NCI-H1048 (cell line): ENCODE data around the gene SH3TC2.

Experiments used
- DNase-seq: peaks from one replicate; lab custom pipeline; 2025; lab: John Stamatoyannopoulos, UW

SH3TC2 gene

DNA sequence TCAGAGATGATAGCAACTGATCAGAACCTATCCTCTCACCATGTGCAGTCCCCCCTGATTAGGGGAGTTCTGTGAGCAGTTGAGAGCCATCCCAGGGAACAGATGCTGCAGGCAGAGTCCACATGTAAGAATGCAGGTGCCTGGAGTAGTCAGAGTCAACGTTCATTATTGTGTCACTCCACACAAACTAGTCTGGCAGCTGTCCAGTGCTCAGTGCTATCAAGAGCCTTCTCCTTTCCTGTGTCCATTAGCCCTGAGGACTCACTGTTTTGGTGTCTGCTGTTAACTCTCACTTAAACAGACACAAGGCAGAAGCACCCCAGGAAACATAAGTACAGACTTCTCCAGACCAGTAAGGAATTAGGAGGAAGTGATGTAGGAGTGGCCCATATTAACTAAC, 2.5 kb downstream of the SH3TC2 start:
- no peak for DNase-seq

DNA sequence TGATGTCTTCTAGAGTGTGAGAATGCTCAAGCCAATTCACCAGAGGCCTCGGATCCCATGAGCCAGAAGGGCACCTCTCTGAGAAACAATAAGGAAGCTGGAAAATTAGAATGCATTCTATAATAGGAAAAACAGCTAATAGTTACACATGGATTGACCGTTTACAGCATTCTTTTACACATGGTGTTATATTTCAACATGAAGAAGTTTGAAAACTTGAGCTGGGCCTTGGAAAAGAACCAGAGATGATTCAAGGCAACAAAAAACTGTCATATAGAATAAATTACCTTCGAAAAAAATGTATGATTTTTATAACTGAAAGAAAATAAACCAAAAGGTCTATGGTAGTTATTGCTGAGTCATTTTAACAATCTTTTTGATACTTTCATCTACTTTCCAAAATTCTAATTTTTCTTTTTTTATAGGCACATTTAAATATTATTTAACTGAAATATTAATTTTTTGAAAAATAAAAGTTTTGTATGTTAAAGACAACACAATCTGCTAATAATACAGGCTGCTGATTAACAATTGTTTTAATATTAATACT, 6.2 kb downstream of the SH3TC2 start:
- DNase-seq: no peak

GRCh38 chr5:149054416-149054815, 8.4 kb downstream of the SH3TC2 start:
- DNase-seq: no peak

DNA sequence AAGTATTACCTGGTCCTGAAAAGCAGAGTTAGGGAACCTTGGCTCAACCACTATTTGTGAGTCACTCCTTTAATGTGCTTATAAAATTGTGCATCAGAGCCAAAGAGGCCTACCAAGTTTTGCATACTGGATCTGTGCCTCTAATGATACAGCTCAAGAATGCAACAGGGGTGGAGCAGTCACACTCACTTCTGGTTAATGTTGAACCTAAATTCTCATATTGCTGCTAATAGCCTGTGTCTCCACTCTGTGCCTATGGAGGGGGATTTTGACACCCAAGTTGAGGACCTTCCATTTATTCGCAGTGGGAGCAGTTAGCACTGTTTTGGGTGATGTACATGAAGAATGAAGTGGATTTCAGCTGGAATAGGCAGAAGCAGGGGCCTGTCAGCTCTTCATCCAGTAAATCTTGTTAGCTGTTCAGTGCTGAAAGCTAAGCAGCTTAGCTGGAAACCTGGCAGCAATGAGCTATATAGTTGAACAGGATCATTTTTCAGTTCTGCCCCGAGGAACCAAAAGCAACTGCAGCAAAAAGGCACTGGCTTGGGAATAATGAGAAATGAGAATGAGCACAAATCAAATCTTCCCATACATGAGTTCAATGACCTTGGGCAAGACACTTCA, 9.7 kb downstream of the SH3TC2 start:
- no peak for DNase-seq

- no peak for DNase-seq
Observed at GRCh38 chr5:149049371-149049781, 13.5 kb downstream of the SH3TC2 start.

DNA sequence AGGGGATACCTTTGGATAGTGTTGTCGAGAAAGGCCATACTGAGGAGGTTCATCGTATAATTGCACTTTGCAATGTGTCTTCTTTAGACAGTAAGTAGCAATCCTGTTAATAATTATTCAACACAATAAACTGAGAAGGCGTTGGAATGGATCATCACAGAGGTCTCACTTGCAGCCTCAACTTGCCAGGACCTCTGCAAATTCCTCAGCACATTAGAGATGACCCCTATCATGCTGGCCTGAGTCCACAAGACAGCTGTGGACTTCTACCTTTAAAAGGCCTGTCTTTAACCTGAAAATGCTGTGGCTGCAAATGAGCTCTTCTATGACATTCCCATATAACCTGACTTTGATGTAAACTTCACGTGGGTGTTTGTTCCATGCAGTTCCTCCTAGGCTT, 14.1 kb downstream of the SH3TC2 start:
- no peak for DNase-seq

- no peak for DNase-seq
Observed at GRCh38 chr5:149047462-149047861, 15.4 kb downstream of the SH3TC2 start.

DNA sequence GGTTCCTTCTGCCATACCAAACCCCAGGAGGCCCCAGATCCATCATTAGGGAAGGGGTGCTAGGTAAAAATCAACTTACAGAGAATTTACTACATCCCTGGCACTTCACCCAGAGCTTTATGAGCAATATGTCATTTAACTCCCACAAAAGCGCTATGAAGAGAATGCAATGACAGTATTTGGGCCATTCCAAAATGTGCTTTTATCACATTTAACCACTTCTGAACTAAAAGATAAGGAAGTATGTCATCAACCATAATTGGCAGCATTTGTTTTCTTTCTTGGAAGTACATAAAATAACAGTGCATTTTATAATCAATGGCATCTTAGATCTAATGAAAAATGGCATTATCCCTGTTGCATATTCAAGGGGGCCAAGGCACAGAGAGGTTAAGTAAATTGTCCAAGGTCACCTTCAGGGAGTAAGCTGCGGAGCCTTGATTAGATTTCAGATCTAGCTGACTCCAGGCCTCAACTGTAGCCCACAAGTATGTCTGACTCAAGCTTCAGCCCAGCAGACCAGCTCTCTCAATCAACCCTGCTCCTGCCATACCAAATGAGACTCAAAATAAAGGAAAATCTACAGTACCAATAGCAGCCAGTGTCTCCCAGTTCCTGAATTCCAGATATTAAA, 16.5 kb downstream of the SH3TC2 start:
- DNase-seq: no peak

DNA sequence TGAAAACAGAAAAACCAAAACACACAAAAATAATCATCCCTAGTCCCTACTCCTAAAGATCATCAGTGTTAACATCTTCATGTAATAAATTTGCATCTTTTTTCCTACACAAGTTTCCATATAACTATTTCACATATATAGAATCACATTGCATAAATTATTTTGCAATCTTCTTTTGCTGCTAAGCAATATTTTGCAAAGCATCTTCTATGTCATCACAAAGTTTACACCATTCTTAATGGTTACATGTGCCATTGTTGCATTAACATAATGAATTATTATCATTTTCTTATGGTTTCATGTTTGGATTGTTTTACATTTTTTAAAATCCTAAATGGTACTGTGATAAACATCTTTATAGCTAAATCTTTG, 17.8 kb downstream of the SH3TC2 start:
- no peak for DNase-seq

GRCh38 chr5:149044453-149045088, 18.3 kb downstream of the SH3TC2 start:
- no peak for DNase-seq

DNA sequence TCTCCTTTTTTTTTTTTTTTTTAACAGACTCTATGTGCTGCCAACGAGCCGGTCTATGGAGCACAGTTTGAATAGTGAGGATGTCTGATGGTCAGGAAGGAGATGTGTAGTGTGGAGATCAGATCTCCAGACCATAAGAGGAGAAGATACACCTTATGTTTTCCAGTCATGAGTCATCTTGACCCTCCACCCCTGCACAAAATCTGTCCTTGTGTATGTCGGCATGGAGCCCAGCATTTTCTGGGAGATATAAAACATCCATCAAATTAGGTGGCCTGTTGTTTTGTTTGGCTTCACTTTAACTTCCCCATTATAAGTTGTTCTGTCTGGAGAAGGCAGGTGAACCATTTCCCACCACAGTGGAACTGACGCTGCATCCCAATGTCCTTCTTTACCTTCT, 19.2 kb downstream of the SH3TC2 start:
- no peak for DNase-seq

- DNase-seq: no peak
Observed at GRCh38 chr5:149042865-149043264, 20.0 kb downstream of the SH3TC2 start.

- no peak for DNase-seq
Observed at GRCh38 chr5:149041242-149041641, 21.6 kb downstream of the SH3TC2 start.

GRCh38 chr5:149040421-149040820, 22.4 kb downstream of the SH3TC2 start:
- no peak for DNase-seq

- no peak for DNase-seq
Observed at GRCh38 chr5:149039506-149039905, 23.4 kb downstream of the SH3TC2 start.

DNA sequence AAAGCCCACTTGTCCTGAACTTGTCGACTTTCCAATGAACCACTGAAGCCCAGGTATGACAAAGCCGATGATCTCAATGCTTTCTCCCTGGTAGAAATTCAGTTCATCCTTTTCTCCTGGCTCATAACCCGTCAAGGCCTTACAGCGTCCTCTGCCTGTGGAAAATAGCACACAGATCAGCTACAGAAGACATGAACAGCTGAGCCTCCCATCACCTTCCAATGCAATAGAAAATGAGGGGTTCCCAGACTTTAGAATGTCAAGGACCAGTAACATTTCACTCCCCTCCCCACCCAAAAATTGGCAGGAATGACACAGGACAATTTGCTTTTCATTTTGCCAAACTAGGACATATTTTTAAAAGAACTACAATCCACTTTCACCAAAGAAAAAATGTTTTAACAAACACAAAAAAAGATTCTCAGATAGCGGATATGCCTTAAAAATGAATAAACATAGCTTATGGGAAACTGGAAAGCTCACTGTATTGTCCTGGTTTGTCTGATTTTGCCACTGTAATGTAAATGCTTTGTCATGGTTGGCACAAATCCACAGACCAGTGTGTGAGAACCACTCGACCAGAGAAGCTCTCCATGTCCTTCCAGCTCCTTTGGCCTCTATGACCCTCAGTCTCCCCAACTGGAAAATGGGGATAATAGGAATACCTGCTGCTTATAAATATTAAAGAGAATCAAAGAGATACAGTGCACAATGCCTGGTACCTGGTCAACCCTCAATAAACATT, 24.4 kb downstream of the SH3TC2 start:
- no peak for DNase-seq

DNA sequence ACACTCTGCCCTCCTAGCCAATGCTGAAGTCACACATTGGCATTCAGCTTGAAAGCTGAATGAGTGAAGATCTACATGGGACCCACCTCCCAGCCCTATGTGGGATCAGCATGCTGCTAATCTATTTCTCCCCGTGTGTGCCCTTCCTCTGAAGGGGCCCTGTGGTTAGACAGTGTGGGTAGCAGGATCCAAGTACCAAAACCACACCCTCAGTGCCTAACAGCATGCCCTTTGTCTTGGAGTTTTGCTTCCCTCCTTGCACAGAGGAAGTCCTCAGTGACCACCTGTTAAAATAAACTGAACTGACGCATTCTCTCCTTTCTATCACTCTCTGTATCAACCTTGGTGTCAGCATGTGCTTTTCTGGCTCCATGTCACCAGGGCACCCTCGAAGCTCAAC, 25.0 kb downstream of the SH3TC2 start:
- DNase-seq: no peak

DNA sequence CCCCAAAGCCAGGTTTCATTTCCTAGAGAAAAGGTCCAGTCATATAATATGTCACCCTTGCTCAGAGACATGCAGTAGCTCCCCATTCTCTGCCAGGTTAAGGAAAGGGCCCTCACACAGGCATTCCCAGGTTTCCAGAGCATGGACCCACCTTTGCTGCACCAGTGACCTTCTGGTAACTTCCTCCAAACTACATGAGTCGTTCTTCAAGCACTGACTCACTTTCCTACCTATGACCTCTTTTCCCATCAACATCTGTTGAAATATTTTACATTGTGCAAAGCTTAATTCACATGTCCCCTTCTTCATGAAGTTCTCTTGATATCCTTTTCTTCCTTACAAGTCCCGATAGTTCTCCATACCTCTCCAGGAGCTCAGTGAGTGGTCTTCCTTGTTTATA, 25.9 kb downstream of the SH3TC2 start:
- no peak for DNase-seq

DNA sequence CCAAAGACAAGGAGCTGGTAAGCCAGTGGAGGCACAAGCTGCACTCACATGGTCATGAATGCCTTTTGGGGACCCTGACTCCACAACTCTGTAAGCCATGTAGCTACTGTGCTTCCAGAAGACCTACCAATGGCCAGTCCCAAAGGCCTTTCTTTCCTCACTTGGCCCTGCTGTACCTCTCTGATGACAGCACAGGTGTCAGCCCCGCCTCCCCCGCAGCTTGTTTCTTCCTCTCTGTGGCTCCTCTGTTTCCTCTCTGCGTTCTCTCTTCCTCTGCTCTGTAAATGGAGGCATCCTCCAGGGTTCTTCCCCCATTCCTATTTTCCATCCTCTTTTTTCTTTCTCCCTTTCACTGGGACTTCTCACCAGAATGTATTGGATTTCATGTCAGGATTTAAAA, 26.7 kb downstream of the SH3TC2 start:
- no peak for DNase-seq

DNA sequence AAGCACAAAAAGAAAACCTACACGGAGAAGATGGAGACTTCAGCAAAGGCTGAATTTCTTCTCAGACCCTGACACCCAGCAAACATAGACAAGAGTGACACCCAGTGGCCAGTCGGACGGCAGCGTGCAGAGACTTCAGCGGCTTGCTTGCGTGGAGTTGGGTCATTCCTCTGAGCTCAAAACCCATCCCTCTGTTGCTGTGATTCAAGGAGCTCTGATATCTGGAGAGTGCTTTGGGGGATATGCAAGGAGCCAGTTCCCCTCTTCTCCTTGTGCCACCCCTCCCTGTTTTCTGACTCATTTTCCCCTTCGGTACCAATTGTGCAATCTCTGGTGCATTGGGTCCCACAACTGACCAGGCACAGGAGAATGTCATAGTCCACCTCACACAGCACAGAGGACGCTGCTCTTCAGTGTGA, 27.5 kb downstream of the SH3TC2 start:
- DNase-seq: peak; percentile 18

GRCh38 chr5:149030838-149031397, 31.9 kb downstream of the SH3TC2 start:
- no peak for DNase-seq

GRCh38 chr5:149030392-149030791, 32.5 kb downstream of the SH3TC2 start:
- DNase-seq: no peak
